Measurements from ENCODE around the gene AKAP12.

Gene AKAP12

GRCh38 chr6:151279891-151280290 lies 40.1 kb downstream of the AKAP12 start:
- DNase-seq (ENCODE audit: low read depth, low spot score), result no peak

- no peak for DNase-seq (ENCODE audit: low read depth, low spot score)
Observed at GRCh38 chr6:151280859-151281258, 41.1 kb downstream of the AKAP12 start.

GRCh38 chr6:151284012-151284411 lies 44.2 kb downstream of the AKAP12 start:
- DNase-seq (ENCODE audit: low read depth, low spot score), result no peak

- DNase-seq (ENCODE audit: low read depth, low spot score), result no peak
Observed at GRCh38 chr6:151284548-151285017, 44.8 kb downstream of the AKAP12 start.

GRCh38 chr6:151285122-151285521 lies 45.4 kb downstream of the AKAP12 start:
- DNase-seq (ENCODE audit: low read depth, low spot score), result no peak

- no peak for DNase-seq (ENCODE audit: low read depth, low spot score)
Observed at GRCh38 chr6:151286214-151286613, 46.4 kb downstream of the AKAP12 start.

GRCh38 chr6:151288712-151289398 lies 49.1 kb downstream of the AKAP12 start:
- no peak for DNase-seq (ENCODE audit: low read depth, low spot score)

- DNase-seq (ENCODE audit: low read depth, low spot score), result no peak
Observed at GRCh38 chr6:151289399-151290007, 49.7 kb downstream of the AKAP12 start.

GRCh38 chr6:151290877-151291721 lies 51.3 kb downstream of the AKAP12 start:
- DNase-seq (ENCODE audit: low read depth, low spot score), result no peak

- DNase-seq (ENCODE audit: low read depth, low spot score), result no peak
Observed at GRCh38 chr6:151291722-151292059, 51.9 kb downstream of the AKAP12 start.

- DNase-seq (ENCODE audit: low read depth, low spot score), result no peak
Observed at GRCh38 chr6:151292974-151293687, 53.4 kb downstream of the AKAP12 start.

- no peak for DNase-seq (ENCODE audit: low read depth, low spot score)
Observed at GRCh38 chr6:151293688-151294016, 53.9 kb downstream of the AKAP12 start.

- DNase-seq (ENCODE audit: low read depth, low spot score), result no peak
Observed at GRCh38 chr6:151294561-151295101, 54.9 kb downstream of the AKAP12 start.

GRCh38 chr6:151297886-151298285 lies 58.1 kb downstream of the AKAP12 start:
- DNase-seq (ENCODE audit: low read depth, low spot score), result no peak

- DNase-seq (ENCODE audit: low read depth, low spot score), result no peak
Observed at GRCh38 chr6:151299011-151299410, 59.2 kb downstream of the AKAP12 start.

- no peak for DNase-seq (ENCODE audit: low read depth, low spot score)
Observed at GRCh38 chr6:151300267-151300991, 60.7 kb downstream of the AKAP12 start.

- no peak for DNase-seq (ENCODE audit: low read depth, low spot score)
Observed at GRCh38 chr6:151301547-151301946, 61.8 kb downstream of the AKAP12 start.

GRCh38 chr6:151303231-151303630 lies 63.5 kb downstream of the AKAP12 start:
- no peak for DNase-seq (ENCODE audit: low read depth, low spot score)

- DNase-seq (ENCODE audit: low read depth, low spot score), result no peak
Observed at GRCh38 chr6:151306269-151306783, 66.6 kb downstream of the AKAP12 start.

GRCh38 chr6:151307501-151307900 lies 67.7 kb downstream of the AKAP12 start:
- no peak for DNase-seq (ENCODE audit: low read depth, low spot score)

- DNase-seq (ENCODE audit: low read depth, low spot score), result no peak
Observed at GRCh38 chr6:151309619-151310018, 69.9 kb downstream of the AKAP12 start.

Measured in smooth muscle cell of the brain vasculature (primary cell).